Measurements from ENCODE around the gene SHC3. TPM values are rescaled to one million over a fixed set of nuclear protein-coding genes. Genes with fewer than 3 reads are reported as not detected.

Gene SHC3
- total RNA-seq, 3 donors from 2014 or later, result 0.03 TPM

- Mint-ChIP-seq H3K4me1 (ENCODE audit: low read depth) (no peaks in the 10 kb centered on the region), H3K9me3 (peaks cover 12% of the 10 kb centered on the region), H3K27me3 (ENCODE audit: low read depth) (peaks cover 2% of the 10 kb centered on the region), H3K36me3 (ENCODE audit: insufficient read depth) (no peaks in the 10 kb centered on the region), H3K4me3 (no peak overlapping the region)
- ATAC-seq (no peak), DNase-seq (no peak)
Measured at GRCh38 chr9:89204801-89205200, 26.2 kb upstream of the SHC3 start.

- Mint-ChIP-seq H3K4me3 (no peak overlapping the region), H3K4me1 (ENCODE audit: low read depth) (no peaks in the 10 kb centered on the region), H3K27me3 (ENCODE audit: low read depth) (peaks cover 3% of the 10 kb centered on the region), H3K36me3 (ENCODE audit: insufficient read depth) (peaks cover 2% of the 10 kb centered on the region), H3K9me3 (peaks cover 17% of the 10 kb centered on the region)
- DNase-seq, result no peak
- ATAC-seq, result no peak
Measured at GRCh38 chr9:89195131-89195797, 16.6 kb upstream of the SHC3 start.

- no peaks in the 10 kb centered on the region for H3K4me1 Mint-ChIP-seq (ENCODE audit: low read depth)
- no peak for DNase-seq
- no peak for ATAC-seq
- no peak overlapping the region for H3K4me3 Mint-ChIP-seq
- H3K9me3 Mint-ChIP-seq, result peaks cover 17% of the 10 kb centered on the region
- H3K36me3 Mint-ChIP-seq (ENCODE audit: insufficient read depth), result peaks cover 2% of the 10 kb centered on the region
- H3K27me3 Mint-ChIP-seq (ENCODE audit: low read depth), result peaks cover 6% of the 10 kb centered on the region
Measured at GRCh38 chr9:89194421-89195130, 16.0 kb upstream of the SHC3 start.

- H3K36me3 Mint-ChIP-seq (ENCODE audit: insufficient read depth), result no peaks in the 10 kb centered on the region
- ATAC-seq (no peak), DNase-seq (no peak)
- H3K4me1 Mint-ChIP-seq (ENCODE audit: low read depth), result no peaks in the 10 kb centered on the region
- peaks cover 8% of the 10 kb centered on the region for H3K27me3 Mint-ChIP-seq (ENCODE audit: low read depth)
- H3K4me3 Mint-ChIP-seq, result no peak overlapping the region
- peaks cover 10% of the 10 kb centered on the region for H3K9me3 Mint-ChIP-seq
Measured at GRCh38 chr9:89191004-89191403, 12.4 kb upstream of the SHC3 start.

- Mint-ChIP-seq H3K4me1 (ENCODE audit: low read depth) (no peaks in the 10 kb centered on the region), H3K4me3 (no peak overlapping the region), H3K36me3 (ENCODE audit: insufficient read depth) (no peaks in the 10 kb centered on the region), H3K27me3 (ENCODE audit: low read depth) (peaks cover 14% of the 10 kb centered on the region), H3K9me3 (peaks cover 10% of the 10 kb centered on the region)
- DNase-seq (no peak), ATAC-seq (no peak)
Measured at GRCh38 chr9:89189215-89189614, 10.6 kb upstream of the SHC3 start.

GRCh38 chr9:89187950-89188349, 9.3 kb upstream of the SHC3 start:
- H3K4me1 Mint-ChIP-seq (ENCODE audit: low read depth), result no peaks in the 10 kb centered on the region
- no peak for ATAC-seq
- DNase-seq, result no peak
- peaks cover 6% of the 10 kb centered on the region for H3K9me3 Mint-ChIP-seq
- no peak overlapping the region for H3K4me3 Mint-ChIP-seq
- no peaks in the 10 kb centered on the region for H3K36me3 Mint-ChIP-seq (ENCODE audit: insufficient read depth)
- H3K27me3 Mint-ChIP-seq (ENCODE audit: low read depth), result peaks cover 17% of the 10 kb centered on the region

- DNase-seq (no peak), ATAC-seq (no peak)
- Mint-ChIP-seq H3K4me1 (ENCODE audit: low read depth) (no peaks in the 10 kb centered on the region), H3K27me3 (ENCODE audit: low read depth) (peaks cover 19% of the 10 kb centered on the region), H3K36me3 (ENCODE audit: insufficient read depth) (no peaks in the 10 kb centered on the region), H3K4me3 (no peak overlapping the region), H3K9me3 (peaks cover 2% of the 10 kb centered on the region)
Measured at GRCh38 chr9:89187541-89187940, 8.9 kb upstream of the SHC3 start.

- Mint-ChIP-seq H3K27me3 (ENCODE audit: low read depth) (peaks cover 21% of the 10 kb centered on the region), H3K9me3 (no peaks in the 10 kb centered on the region)
Measured at GRCh38 chr9:89186960-89187359, 8.3 kb upstream of the SHC3 start.

GRCh38 chr9:89185980-89186379, 7.4 kb upstream of the SHC3 start:
- no peaks in the 10 kb centered on the region for H3K4me1 Mint-ChIP-seq (ENCODE audit: low read depth)
- ATAC-seq (no peak), DNase-seq (no peak)
- no peaks in the 10 kb centered on the region for H3K9me3 Mint-ChIP-seq
- no peak overlapping the region for H3K4me3 Mint-ChIP-seq
- H3K27me3 Mint-ChIP-seq (ENCODE audit: low read depth), result peaks cover 28% of the 10 kb centered on the region
- H3K36me3 Mint-ChIP-seq (ENCODE audit: insufficient read depth), result peaks cover 2% of the 10 kb centered on the region

More at GRCh38 chr9:89186960-89187359, 8.3 kb upstream of the SHC3 start:
- H3K4me3 Mint-ChIP-seq, result no peak overlapping the region
- no peaks in the 10 kb centered on the region for H3K36me3 Mint-ChIP-seq (ENCODE audit: insufficient read depth)
- H3K4me1 Mint-ChIP-seq (ENCODE audit: low read depth), result no peaks in the 10 kb centered on the region
- ATAC-seq, result no peak
- DNase-seq, result no peak

- Mint-ChIP-seq H3K27me3 (ENCODE audit: low read depth) (peaks cover 45% of the 10 kb centered on the region), H3K4me3 (no peak overlapping the region), H3K9me3 (no peaks in the 10 kb centered on the region), H3K4me1 (ENCODE audit: low read depth) (peaks cover 16% of the 10 kb centered on the region), H3K36me3 (ENCODE audit: insufficient read depth) (peaks cover 2% of the 10 kb centered on the region)
- no peak for ATAC-seq
- no peak for DNase-seq
Measured at GRCh38 chr9:89183146-89183545, 4.5 kb upstream of the SHC3 start.

GRCh38 chr9:89182369-89182768, 3.8 kb upstream of the SHC3 start:
- DNase-seq (no peak), ATAC-seq (no peak)
- H3K4me3 Mint-ChIP-seq, result no peak overlapping the region
- peaks cover 2% of the 10 kb centered on the region for H3K36me3 Mint-ChIP-seq (ENCODE audit: insufficient read depth)
- peaks cover 16% of the 10 kb centered on the region for H3K4me1 Mint-ChIP-seq (ENCODE audit: low read depth)
- peaks cover 48% of the 10 kb centered on the region for H3K27me3 Mint-ChIP-seq (ENCODE audit: low read depth)
- no peaks in the 10 kb centered on the region for H3K9me3 Mint-ChIP-seq

- H3K27me3 Mint-ChIP-seq (ENCODE audit: low read depth), result peaks cover 59% of the 10 kb centered on the region
- peak overlapping the region; percentile 52 for H3K4me3 Mint-ChIP-seq
- peaks cover 2% of the 10 kb centered on the region for H3K36me3 Mint-ChIP-seq (ENCODE audit: insufficient read depth)
- peaks cover 16% of the 10 kb centered on the region for H3K4me1 Mint-ChIP-seq (ENCODE audit: low read depth)
- H3K9me3 Mint-ChIP-seq, result no peaks in the 10 kb centered on the region
- DNase-seq, result no peak
- ATAC-seq, result peak; percentile 79 to 81
Measured at GRCh38 chr9:89179895-89180734, 1.5 kb upstream of the SHC3 start.

GRCh38 chr9:89179540-89179894, 899 bp upstream of the SHC3 start:
- Mint-ChIP-seq H3K27me3 (ENCODE audit: low read depth) (peaks cover 65% of the 10 kb centered on the region), H3K4me3 (peak overlapping the region; percentile 52), H3K4me1 (ENCODE audit: low read depth) (peaks cover 16% of the 10 kb centered on the region), H3K36me3 (ENCODE audit: insufficient read depth) (peaks cover 2% of the 10 kb centered on the region), H3K9me3 (no peaks in the 10 kb centered on the region)
- ATAC-seq, result no peak
- no peak for DNase-seq

- Mint-ChIP-seq H3K4me1 (ENCODE audit: low read depth) (peaks cover 16% of the 10 kb centered on the region), H3K27me3 (ENCODE audit: low read depth) (peaks cover 66% of the 10 kb centered on the region), H3K4me3 (no peak overlapping the region), H3K36me3 (ENCODE audit: insufficient read depth) (peaks cover 2% of the 10 kb centered on the region), H3K9me3 (no peaks in the 10 kb centered on the region)
- ATAC-seq, result no peak
- DNase-seq, result no peak
Measured at GRCh38 chr9:89178830-89179539, 367 bp upstream of the SHC3 start.

Data from activated T-cell treated with anti-CD3 and anti-CD28 coated beads, Interleukin-2, amount 50 U/mL, for 4 hours (primary cell).